Fibroblast of gingiva (primary cell): Measurements from ENCODE around the gene NTSR2.

Experiments
- DNase-seq: peaks from one replicate; pipeline ENCODE4 v3.0.0-alpha.2; 2011; ENCODE audit warnings: low read depth

The NTSR2 gene

DNA sequence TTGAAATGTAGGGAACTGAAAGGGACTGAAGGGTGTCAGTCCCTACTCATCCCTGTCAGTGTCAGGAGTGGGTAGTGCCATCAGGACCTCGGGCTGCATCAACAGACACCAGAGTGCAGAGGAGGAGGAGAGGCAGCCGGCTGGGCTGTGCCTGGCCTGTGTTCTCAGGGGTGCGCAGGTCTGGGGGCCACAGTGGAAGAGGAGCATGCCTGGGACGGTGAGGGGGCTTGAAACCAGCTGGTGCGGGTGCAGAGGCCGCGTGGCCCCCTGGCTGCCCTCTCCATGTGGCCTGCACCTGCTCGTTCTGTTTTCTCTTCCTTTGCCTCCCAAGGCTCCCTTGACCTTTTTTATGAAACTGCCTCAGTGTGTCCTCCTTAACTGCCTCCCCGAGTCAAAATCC lies 41.3 kb downstream of the NTSR2 start:
- DNase-seq = no peak

GRCh38 chr2:11625671-11626070 lies 44.3 kb downstream of the NTSR2 start:
- DNase-seq = no peak

GRCh38 chr2:11624893-11625292 lies 45.1 kb downstream of the NTSR2 start:
- no peak for DNase-seq

DNA sequence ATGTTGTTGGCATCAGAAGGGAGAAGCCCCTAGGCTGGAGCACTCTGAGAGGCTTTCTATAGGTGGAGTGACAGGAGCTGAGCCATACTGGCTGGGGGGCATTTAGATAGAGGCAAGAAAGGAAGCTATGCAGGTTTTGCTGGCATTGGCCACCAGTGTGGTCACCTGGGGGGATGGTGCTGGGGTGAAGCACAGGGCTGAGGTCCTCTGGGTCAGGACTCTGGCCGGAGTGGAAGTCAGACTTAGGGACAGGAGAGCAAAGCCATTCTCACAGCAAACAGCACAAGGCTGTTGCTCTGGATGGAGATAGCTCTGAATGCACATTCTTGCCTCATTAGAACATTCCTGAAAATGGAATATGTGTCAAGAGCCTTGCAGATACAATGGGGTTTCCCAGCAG lies 47.4 kb downstream of the NTSR2 start:
- no peak for DNase-seq

DNA sequence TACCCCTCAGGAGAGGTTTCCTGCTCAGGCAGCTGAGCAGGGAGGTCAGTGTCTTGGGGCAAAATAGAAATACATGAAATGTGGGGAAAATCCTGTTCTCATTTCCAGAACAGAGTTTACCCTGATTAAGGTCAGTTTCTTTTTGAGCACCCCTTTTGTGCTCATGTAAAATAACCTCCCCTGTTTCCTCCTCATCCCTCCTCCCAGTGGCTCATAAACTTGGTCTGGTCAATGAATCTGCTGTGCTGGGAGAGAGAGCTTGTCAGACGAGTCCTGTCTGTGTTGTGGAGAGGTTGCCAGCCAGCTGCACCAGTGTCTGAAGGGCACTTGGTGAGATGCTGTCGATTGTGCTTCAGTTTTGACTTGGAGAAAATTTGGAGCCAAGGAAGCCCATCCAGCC lies 48.6 kb downstream of the NTSR2 start:
- DNase-seq = no peak

GRCh38 chr2:11618708-11619062 lies 51.3 kb downstream of the NTSR2 start:
- DNase-seq = no peak

DNA sequence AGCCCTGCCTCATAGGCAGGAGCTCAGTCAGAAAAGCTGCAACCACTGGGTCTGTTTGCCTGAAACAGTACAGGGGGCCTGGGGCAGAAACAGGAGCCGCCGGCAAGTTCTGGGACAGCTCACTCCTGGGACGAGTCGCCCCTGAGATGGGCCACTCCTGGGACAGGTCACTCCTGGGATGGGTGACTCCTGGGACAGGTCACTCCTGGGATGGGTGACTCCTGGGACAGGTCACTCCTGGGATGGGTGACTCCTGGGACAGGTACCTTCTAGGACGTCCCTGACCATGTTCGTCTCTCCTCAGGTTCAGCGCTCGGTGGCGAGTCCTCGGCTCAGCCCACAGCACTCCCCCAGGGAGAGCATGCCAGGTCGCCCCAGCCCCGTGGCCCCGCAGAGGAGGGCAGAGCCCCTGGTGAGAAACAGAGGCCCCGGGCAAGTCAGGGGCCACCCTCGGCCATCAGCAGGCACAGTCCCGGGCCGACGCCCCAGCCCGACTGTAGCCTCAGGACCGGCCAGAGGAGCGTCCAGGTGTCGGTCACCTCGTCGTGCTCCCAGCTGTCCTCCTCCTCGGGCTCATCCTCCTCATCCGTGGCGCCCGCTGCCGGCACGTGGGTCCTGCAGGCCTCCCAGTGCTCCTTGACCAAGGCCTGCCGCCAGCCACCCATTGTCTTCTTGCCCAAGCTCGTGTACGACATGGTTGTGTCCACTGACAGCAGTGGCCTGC lies 51.8 kb downstream of the NTSR2 start:
- DNase-seq = no peak

DNA sequence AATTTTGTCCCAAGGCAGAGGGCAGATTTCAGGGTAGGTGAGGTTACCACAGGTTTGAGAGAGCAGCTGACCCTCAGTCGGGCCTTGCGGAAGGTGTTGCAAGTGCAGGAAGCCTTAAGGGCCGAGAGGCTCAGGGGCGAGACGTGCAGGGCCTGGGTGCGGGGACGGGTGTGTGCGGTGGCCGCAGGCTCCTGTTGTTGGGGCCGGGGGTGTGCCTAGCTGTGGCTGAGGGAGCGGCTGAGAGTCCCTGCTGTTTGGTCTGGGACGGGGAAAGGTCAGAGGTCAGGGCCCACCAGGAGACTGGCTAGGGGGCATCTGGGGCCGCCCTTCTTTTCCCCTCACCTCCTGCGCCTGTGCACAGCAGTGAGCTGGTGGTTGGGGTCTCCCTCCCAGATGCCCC lies 52.5 kb downstream of the NTSR2 start:
- DNase-seq = no peak

- no peak for DNase-seq
Observed at GRCh38 chr2:11616851-11617415, 53.1 kb downstream of the NTSR2 start.

- DNase-seq = no peak
Observed at GRCh38 chr2:11616097-11616687, 53.8 kb downstream of the NTSR2 start.

GRCh38 chr2:11615209-11615608 lies 54.8 kb downstream of the NTSR2 start:
- no peak for DNase-seq

DNA sequence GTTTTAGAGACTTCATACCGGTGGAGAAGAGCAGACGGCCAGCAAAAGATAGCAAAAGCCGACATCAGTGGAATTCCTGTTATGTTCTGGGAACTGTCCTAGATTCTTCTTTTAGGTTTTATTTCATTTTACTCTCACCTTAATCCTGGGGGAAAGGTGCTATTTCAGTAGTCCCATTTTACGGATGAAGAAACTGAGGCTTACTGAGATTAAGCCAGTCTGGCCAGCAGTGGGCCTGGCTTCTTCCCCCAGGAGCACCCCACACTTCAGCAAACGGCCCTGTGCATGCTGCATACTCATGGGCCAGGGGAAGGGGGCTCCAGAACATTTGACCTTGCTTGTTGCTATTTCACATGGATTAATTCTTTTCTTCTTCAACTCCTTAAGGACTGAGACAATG lies 56.7 kb downstream of the NTSR2 start:
- no peak for DNase-seq

DNA sequence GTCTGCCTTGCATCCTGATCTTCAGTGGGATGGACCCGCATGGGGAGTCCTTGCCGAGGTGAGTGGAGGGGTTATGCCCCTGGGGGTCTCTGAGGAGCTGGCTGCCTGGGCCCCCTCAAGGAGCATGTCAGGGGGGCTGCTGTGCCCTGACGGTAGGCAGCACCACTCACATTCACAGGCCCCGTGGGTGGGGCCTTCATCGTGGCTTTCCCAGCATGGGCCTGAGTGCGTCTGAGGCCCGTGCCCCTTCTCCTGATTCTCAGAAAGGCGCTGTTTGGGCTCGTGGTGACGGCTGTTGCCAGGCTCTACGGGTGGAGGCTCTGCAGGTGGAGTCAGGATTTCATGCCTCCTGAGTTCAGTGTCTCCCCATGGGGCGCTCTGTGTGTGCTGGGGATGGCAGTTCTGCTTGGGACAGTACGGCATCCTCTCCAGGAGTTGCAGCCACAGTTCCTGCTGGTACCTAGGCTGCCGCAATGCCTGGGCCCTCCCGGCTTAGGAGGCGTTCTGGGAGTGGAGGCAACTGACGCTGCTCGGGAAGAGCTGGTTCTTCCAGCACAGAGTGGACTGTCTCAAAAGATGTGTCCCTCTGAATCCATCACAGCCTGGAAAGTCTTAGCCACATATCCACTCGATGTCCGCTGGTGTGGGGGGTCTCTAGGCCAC lies 57.3 kb downstream of the NTSR2 start:
- no peak for DNase-seq

DNA sequence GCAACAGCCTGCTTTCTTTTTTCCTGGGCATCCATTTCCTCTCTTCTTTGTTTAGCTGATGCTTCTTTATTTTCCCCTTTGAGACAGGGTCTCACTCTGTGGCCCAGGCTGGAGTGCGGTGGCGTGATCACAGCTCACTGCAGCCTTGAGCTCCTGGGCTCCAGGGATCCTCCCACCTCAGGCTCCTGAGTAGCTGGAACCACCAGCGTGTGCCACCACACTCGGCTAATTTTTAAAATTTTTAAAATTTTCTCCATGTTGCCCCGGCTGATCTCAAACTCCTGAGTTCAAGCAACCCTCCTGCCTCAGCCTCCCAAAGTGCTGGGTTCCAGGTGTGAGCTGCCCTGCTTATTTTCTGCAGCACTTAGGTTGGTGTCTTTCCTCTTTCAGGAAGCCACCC lies 58.7 kb downstream of the NTSR2 start:
- DNase-seq = no peak

- no peak for DNase-seq
Observed at GRCh38 chr2:11610624-11611242, 59.3 kb downstream of the NTSR2 start.
